CD14-positive monocyte (primary cell): ENCODE results near the gene SLC43A3. TPM values are rescaled to one million over a fixed set of nuclear protein-coding genes. Genes with fewer than 3 reads are reported as not detected.

ENCODE experiments used
- DNase-seq, 3 donors: peaks; one replicate each; pipeline ENCODE4 v3.0.0-alpha.2; 2011 to 2022
- H2AFZ ChIP-seq: 2 replicates; pipeline ENCODE4 v1.6.0; 2012; ENCODE audit warnings: mild to moderate bottlenecking, low read depth, low read length, inconsistent platforms; ENCODE audit not compliant: insufficient read depth, poor library complexity, severe bottlenecking
- H3K27ac ChIP-seq, 2 donors: 1 replicate in 1 of 2; 2 replicates in 1 of 2; pipeline ENCODE4 v1.5.1; 2012 to 2013; ENCODE audit warnings: low read length in 2 of 2, control low read depth in 1 of 2, inconsistent platforms in 1 of 2, low read depth in 1 of 2, mild to moderate bottlenecking in 1 of 2
- H3K27me3 ChIP-seq, 2 donors: one replicate each; pipeline versions ENCODE4 v1.6.0 to v1.6.1; 2011 to 2013; ENCODE audit warnings: low read length in 2 of 2; ENCODE audit not compliant: control insufficient read depth in 2 of 2, insufficient read depth in 2 of 2
- H3K36me3 ChIP-seq, 2 donors: replicated peaks in 1 of 2; 1 replicate in 1 of 2; 2 replicates in 1 of 2; pipeline versions ENCODE4 v1.5.1 to v1.6.1; 2012 to 2013; ENCODE audit warnings: low read length in 2 of 2, control low read depth in 1 of 2, inconsistent platforms in 1 of 2, mild to moderate bottlenecking in 1 of 2; ENCODE audit not compliant: insufficient read depth in 2 of 2, control insufficient read depth in 1 of 2
- H3K4me1 ChIP-seq, 2 donors: 1 replicate in 1 of 2; 2 replicates in 1 of 2; pipeline versions ENCODE4 v1.5.1 to v1.6.1; 2012 to 2013; ENCODE audit warnings: low read length in 2 of 2, control low read depth in 1 of 2, inconsistent platforms in 1 of 2, mild to moderate bottlenecking in 1 of 2, moderate library complexity in 1 of 2; ENCODE audit not compliant: insufficient read depth in 2 of 2, control insufficient read depth in 1 of 2
- H3K4me2 ChIP-seq: replicated peaks from 2 replicates; pipeline ENCODE3; 2012; ENCODE audit warnings: low read length, moderate library complexity, mild to moderate bottlenecking; ENCODE audit not compliant: poor library complexity, severe bottlenecking; ENCODE audit errors: extremely low read depth
- H3K4me3 ChIP-seq, 3 experiments: fragments of 200-600 bp in 1 of 3; sonication (generic) in 1 of 3; replicated peaks in 1 of 3; 1 replicate in 2 of 3; 2 replicates in 1 of 3; pipeline ENCODE4 v1.5.1; 2011 to 2013; ENCODE audit warnings: low read length in 3 of 3, mild to moderate bottlenecking in 3 of 3, control low read depth in 2 of 3, low read depth in 2 of 3, inconsistent platforms in 1 of 3, moderate library complexity in 1 of 3
- H3K79me2 ChIP-seq: 2 replicates; pipeline ENCODE4 v1.6.0; 2012; ENCODE audit warnings: mild to moderate bottlenecking, control low read depth, inconsistent platforms, low read length, moderate library complexity; ENCODE audit not compliant: insufficient read depth
- H3K9ac ChIP-seq: 2 replicates; pipeline ENCODE4 v1.6.0; 2017; ENCODE audit warnings: low read length, mild to moderate bottlenecking; ENCODE audit not compliant: insufficient read depth, poor library complexity, severe bottlenecking
- H3K9me3 ChIP-seq, 2 donors: replicated peaks in 1 of 2; 1 replicate in 1 of 2; 2 replicates in 1 of 2; pipeline versions ENCODE4 v1.5.1 to v1.6.1; 2012 to 2013; ENCODE audit warnings: low read length in 2 of 2, control low read depth in 1 of 2; ENCODE audit not compliant: control insufficient read depth in 1 of 2, insufficient read depth in 1 of 2
- H4K20me1 ChIP-seq: 2 replicates; pipeline ENCODE4 v1.6.0; 2012; ENCODE audit warnings: mild to moderate bottlenecking, low read length, control low read depth, moderate library complexity; ENCODE audit not compliant: insufficient read depth
- H3K27ac Mint-ChIP-seq, 7 donors: one replicate each; pipeline ENCODE4 v1.8.0; 2020; ENCODE audit warnings: mild to moderate bottlenecking in 7 of 7, mixed read lengths in 7 of 7, moderate library complexity in 6 of 7, inconsistent platforms in 2 of 7
- H3K27me3 Mint-ChIP-seq, 3 donors: one replicate each; pipeline ENCODE4 v1.8.0; 2021 to 2022; ENCODE audit warnings: low read depth in 3 of 3, mild to moderate bottlenecking in 3 of 3, mixed read lengths in 3 of 3, moderate library complexity in 3 of 3, inconsistent platforms in 1 of 3
- H3K36me3 Mint-ChIP-seq, 2 donors: one replicate each; pipeline ENCODE4 v1.8.0; 2020; ENCODE audit warnings: mixed read lengths in 2 of 2, inconsistent platforms in 1 of 2, mild to moderate bottlenecking in 1 of 2
- H3K4me1 Mint-ChIP-seq: one replicate; pipeline ENCODE4 v1.8.0; 2020; ENCODE audit warnings: mild to moderate bottlenecking, mixed read lengths
- H3K4me3 Mint-ChIP-seq, 2 donors: one replicate each; pipeline ENCODE4 v1.8.0; 2020; ENCODE audit warnings: mild to moderate bottlenecking in 2 of 2, mixed read lengths in 2 of 2, moderate library complexity in 1 of 2
- H3K9me3 Mint-ChIP-seq, 7 donors: one replicate each; pipeline ENCODE4 v1.8.0; 2020 to 2022; ENCODE audit warnings: mixed read lengths in 7 of 7, mild to moderate bottlenecking in 6 of 7, moderate library complexity in 6 of 7, inconsistent platforms in 2 of 7
- CTCF ChIP-seq: fragments of 200-600 bp; IDR thresholded peaks from one replicate; pipeline ENCODE4 v1.8.0; 2022; ENCODE audit warnings: antibody characterized with exemption, mild to moderate bottlenecking
- WGBS: methylation state at CpG from one replicate; pipeline ENCODE4 v1.1.5; 2013; ENCODE audit warnings: missing lambda C conversion rate; ENCODE audit not compliant: insufficient coverage; 5-methylcytosine and 5-hydroxymethylcytosine counted together
- intact Hi-C, 2 donors: fragments of 100-400 bp; cut with micrococcal nuclease; formaldehyde crosslinking; loops; one replicate each; pipeline versions ENCODE4 v1.15.0 to v1.15.1; 2023
- polyA plus RNA-seq, 3 donors: library from polyadenylated mRNA; depleted of rRNA in 1 of 3; unstranded in 2 of 3; stranded (reverse) in 1 of 3; fragments of 300-500 nt in 2 of 3; fragments of >200 nt in 1 of 3; fragmentation: Illumina TruSeq in 2 of 3; gene quantifications; 1 replicate in 2 of 3; 2 replicates in 1 of 3; pipeline ENCODE4 v1.2.3, GENCODE V29; 2012 to 2021

Gene SLC43A3
- polyA plus RNA-seq, 3 donors: 82.4 to 116 (median 109) TPM

- no peak overlapping the region for H3K4me3 ChIP-seq
- Mint-ChIP-seq H3K36me3 (peaks cover 69 to 74% of the 10 kb centered on the region in 2 donors), H3K9me3 (peaks cover 4 to 11% (median 8%) of the 10 kb centered on the region in 7 donors), H3K4me3 (no peak overlapping the region), H3K27me3 (peaks cover 0 to 3% (median 2%) of the 10 kb centered on the region in 3 donors), H3K4me1 (peaks cover 34% of the 10 kb centered on the region), H3K27ac (peak overlapping the region in 3 of 7 donors; percentile 5 to 77 (median 21))
- H4K20me1 ChIP-seq: peaks cover 64% of the 10 kb centered on the region
- no peak for DNase-seq
- no peak overlapping the region for H2AFZ ChIP-seq
- H3K4me2 ChIP-seq: no peak overlapping the region
- H3K9me3 ChIP-seq: peaks cover 0 to 8% of the 10 kb centered on the region in 2 donors
- H3K79me2 ChIP-seq: peaks cover 12% of the 10 kb centered on the region
- H3K27ac ChIP-seq: peak overlapping the region in 1 of 2 donors; percentile 63
- intact Hi-C loops: no loop called here
- H3K27me3 ChIP-seq: no peaks in the 10 kb centered on the region
- 94% methylated on average over 5 of the region's 8 CpGs for WGBS
- TF ChIP-seq CTCF: no peak
- H3K4me1 ChIP-seq: peaks cover 25 to 26% of the 10 kb centered on the region in 2 donors
- peaks cover 61 to 73% of the 10 kb centered on the region in 2 donors for H3K36me3 ChIP-seq
- H3K9ac ChIP-seq: no peak overlapping the region
Observed at GRCh38 chr11:57407941-57408475, 18.9 kb downstream of the SLC43A3 start.

GRCh38 chr11:57407010-57407920 lies 19.7 kb downstream of the SLC43A3 start:
- Mint-ChIP-seq H3K27me3 (peaks cover 0 to 3% (median 2%) of the 10 kb centered on the region in 3 donors), H3K4me3 (no peak overlapping the region), H3K36me3 (peaks cover 64 to 68% of the 10 kb centered on the region in 2 donors), H3K4me1 (peaks cover 34% of the 10 kb centered on the region), H3K9me3 (peaks cover 4 to 17% (median 9%) of the 10 kb centered on the region in 7 donors), H3K27ac (peak overlapping the region; percentile 3 to 91 (median 77))
- H3K36me3 ChIP-seq: peaks cover 54 to 65% of the 10 kb centered on the region in 2 donors
- TF ChIP-seq CTCF: no peak
- peak overlapping the region in 1 of 3 experiments; percentile 2 for H3K4me3 ChIP-seq
- H2AFZ ChIP-seq: no peak overlapping the region
- H3K9me3 ChIP-seq: peaks cover 0 to 9% of the 10 kb centered on the region in 2 donors
- H3K27me3 ChIP-seq: no peaks in the 10 kb centered on the region
- peaks cover 25 to 26% of the 10 kb centered on the region in 2 donors for H3K4me1 ChIP-seq
- peaks cover 61% of the 10 kb centered on the region for H4K20me1 ChIP-seq
- peak overlapping the region; percentile 7 to 63 for H3K27ac ChIP-seq
- no peak for DNase-seq
- H3K4me2 ChIP-seq: no peak overlapping the region
- intact Hi-C loops: no loop called here
- H3K9ac ChIP-seq: no peak overlapping the region
- H3K79me2 ChIP-seq: peaks cover 12% of the 10 kb centered on the region
- WGBS: 88% methylated on average over 8 of the region's 9 CpGs
